ENCODE results near the gene MZF1.
"Not testable (repeated sequence)": the region's sequence is repeated elsewhere in the genome, so short reads cannot be mapped to it uniquely, and the experiment has no call there.

DNA sequence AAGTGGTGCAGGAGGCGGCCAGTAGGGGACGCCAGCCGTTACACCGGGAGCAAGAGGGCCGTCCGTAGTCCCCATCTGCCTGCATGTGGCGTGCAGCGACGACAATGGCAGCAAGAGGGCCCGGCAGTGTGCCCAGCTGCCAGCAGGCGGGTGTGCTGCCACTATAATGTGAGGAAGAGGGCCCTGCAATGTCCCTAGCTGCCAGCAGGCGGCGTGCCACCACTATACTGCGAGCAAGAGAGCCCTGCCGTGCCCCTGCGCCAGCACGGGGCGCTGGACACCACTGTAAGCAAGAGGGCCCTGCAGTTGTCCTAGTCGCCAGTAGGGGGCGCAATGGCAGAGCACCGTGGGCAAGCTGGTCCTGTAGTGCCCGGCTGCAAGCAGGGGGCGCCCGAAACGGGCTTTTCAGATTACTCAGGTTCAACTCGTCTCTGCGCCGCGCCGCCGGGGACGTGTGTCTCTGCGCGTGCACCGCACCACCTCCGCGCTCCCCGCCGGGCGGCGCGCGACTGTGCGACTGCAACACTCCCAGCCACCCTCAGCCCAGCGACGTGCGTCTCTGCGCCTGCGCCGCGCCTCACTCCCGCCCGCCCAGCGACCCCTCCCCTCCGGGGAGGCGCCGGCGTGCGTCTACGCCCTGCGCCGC is 33.2 kb upstream of the MZF1 start:
- not testable (repeated sequence) for TF ChIP-seq ZNF157 (tag by site-specific recombination; IDR thresholded peaks at IDR 0.05); YY1 (tag by site-specific recombination; IDR thresholded peaks at IDR 0.05); ZNF416 (tag by site-specific recombination; IDR thresholded peaks at IDR 0.05); MEIS1 (CRISPR knock-in tag; IDR thresholded peaks at IDR 0.05; ENCODE audit: borderline replicate concordance); ZNF175 (tag by site-specific recombination; IDR thresholded peaks at IDR 0.05); HOXC10 (CRISPR knock-in tag; IDR thresholded peaks at IDR 0.05)
- TF ChIP-seq, protein P1, sequence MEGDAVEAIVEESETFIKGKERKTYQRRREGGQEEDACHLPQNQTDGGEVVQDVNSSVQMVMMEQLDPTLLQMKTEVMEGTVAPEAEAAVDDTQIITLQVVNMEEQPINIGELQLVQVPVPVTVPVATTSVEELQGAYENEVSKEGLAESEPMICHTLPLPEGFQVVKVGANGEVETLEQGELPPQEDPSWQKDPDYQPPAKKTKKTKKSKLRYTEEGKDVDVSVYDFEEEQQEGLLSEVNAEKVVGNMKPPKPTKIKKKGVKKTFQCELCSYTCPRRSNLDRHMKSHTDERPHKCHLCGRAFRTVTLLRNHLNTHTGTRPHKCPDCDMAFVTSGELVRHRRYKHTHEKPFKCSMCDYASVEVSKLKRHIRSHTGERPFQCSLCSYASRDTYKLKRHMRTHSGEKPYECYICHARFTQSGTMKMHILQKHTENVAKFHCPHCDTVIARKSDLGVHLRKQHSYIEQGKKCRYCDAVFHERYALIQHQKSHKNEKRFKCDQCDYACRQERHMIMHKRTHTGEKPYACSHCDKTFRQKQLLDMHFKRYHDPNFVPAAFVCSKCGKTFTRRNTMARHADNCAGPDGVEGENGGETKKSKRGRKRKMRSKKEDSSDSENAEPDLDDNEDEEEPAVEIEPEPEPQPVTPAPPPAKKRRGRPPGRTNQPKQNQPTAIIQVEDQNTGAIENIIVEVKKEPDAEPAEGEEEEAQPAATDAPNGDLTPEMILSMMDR (tag by site-specific recombination; IDR thresholded peaks at IDR 0.05), result not testable (repeated sequence)
